B cell (primary cell): ENCODE data around the gene ARMH3.

Experiments used
- CTCF ChIP-seq: fragments of 200-600 bp; IDR thresholded peaks from one replicate; pipeline ENCODE4 v1.8.0; 2022; ENCODE audit warnings: antibody characterized with exemption, mild to moderate bottlenecking
- EZH2 ChIP-seq: IDR thresholded peaks from 2 replicates; pipeline ENCODE4 v1.6.1; 2012; ENCODE audit warnings: borderline replicate concordance, low read depth, mild to moderate bottlenecking, moderate library complexity, low read length; ENCODE audit not compliant: insufficient read depth, poor library complexity, severe bottlenecking

GRCh38 chr10:101886521-101887312 lies 169.3 kb downstream of the ARMH3 start:
- TF ChIP-seq EZH2 (no peak), CTCF (no peak)
